Cardiac muscle cell (in vitro differentiated cells and primary cell): Measurements from ENCODE around the gene INTS4. TPM values are rescaled to one million over a fixed set of nuclear protein-coding genes. Genes with fewer than 3 reads are reported as not detected.
"Not testable (repeated sequence)": the region's sequence is repeated elsewhere in the genome, so short reads cannot be mapped to it uniquely, and the experiment has no call there.

Source experiments
- DNase-seq, 2 donors: peaks; one replicate each; pipeline versions ENCODE4 v3.0.0 to v3.0.0-alpha.2; 2010 to 2017; ENCODE audit warnings: low read depth in 1 of 2, low spot score in 1 of 2
- H3K27ac ChIP-seq: fragments of 200-600 bp; sonication (generic); 2 replicates; pipeline ENCODE4 v1.5.1; 2016
- H3K27me3 ChIP-seq: fragments of 200-600 bp; sonication (generic); 2 replicates; pipeline ENCODE4 v1.6.0; 2016; ENCODE audit warnings: control low read depth
- H3K36me3 ChIP-seq: fragments of 200-600 bp; sonication (generic); 2 replicates; pipeline ENCODE4 v1.5.1; 2016; ENCODE audit warnings: control low read depth
- H3K4me1 ChIP-seq: fragments of 200-600 bp; sonication (generic); 2 replicates; pipeline ENCODE4 v1.8.1; 2017; ENCODE audit warnings: low read depth, mild to moderate bottlenecking, mixed run types
- H3K4me3 ChIP-seq: fragments of 200-600 bp; sonication (generic); 2 replicates; pipeline ENCODE4 v1.5.1; 2016; ENCODE audit warnings: mild to moderate bottlenecking
- H3K9me3 ChIP-seq: fragments of 200-600 bp; sonication (generic); 2 replicates; pipeline ENCODE4 v1.5.1; 2017; ENCODE audit warnings: low read depth, mild to moderate bottlenecking, control low read depth
- CTCF ChIP-seq: IDR thresholded peaks from 2 replicates; pipeline ENCODE4 v1.5.1; 2012; ENCODE audit warnings: low read depth, mild to moderate bottlenecking, low read length
- polyA plus RNA-seq: library from polyadenylated mRNA; unstranded; fragments of >200 nt; fragmentation: Nextera tagmentation; extraction: Ambion mirVana; gene quantifications from 2 replicates; pipeline ENCODE4 v1.2.1, GENCODE V29; 2016
- total RNA-seq: library from RNA; depleted of rRNA; stranded (reverse); fragments of >200 nt; gene quantifications from 2 replicates; pipeline ENCODE4 v1.2.3, GENCODE V29; 2016

The INTS4 gene
- total and polyA plus RNA-seq, 2 experiments from 2014 or later: 29.4 to 30.5 TPM

DNA sequence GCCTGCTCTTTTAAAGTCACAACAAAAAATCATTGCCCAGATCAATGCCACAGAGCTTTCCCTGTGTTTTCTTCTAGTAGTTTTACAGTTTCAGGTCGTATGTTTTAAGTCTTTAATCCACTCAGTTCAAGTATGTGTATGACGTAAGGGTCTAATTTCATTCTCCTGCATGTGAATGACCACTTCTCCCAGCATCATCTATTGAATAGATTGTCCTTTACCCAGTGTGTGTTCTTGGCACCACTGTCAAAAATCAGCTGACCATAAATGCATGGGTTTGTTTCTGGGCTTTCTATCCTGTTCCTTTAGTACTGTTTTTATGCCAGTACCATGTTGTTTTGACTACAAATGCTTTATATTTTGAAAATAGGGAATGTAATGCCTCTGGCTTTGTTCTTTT, 28.1 kb downstream of the INTS4 start:
- H3K27me3 ChIP-seq: no peaks in the 10 kb centered on the region
- H3K4me1 ChIP-seq: peaks cover 3% of the 10 kb centered on the region
- TF ChIP-seq CTCF: no peak
- no peak overlapping the region for H3K27ac ChIP-seq
- no peaks in the 10 kb centered on the region for H3K36me3 ChIP-seq
- no peaks in the 10 kb centered on the region for H3K9me3 ChIP-seq
- DNase-seq: no peak
- H3K4me3 ChIP-seq: no peak overlapping the region

DNA sequence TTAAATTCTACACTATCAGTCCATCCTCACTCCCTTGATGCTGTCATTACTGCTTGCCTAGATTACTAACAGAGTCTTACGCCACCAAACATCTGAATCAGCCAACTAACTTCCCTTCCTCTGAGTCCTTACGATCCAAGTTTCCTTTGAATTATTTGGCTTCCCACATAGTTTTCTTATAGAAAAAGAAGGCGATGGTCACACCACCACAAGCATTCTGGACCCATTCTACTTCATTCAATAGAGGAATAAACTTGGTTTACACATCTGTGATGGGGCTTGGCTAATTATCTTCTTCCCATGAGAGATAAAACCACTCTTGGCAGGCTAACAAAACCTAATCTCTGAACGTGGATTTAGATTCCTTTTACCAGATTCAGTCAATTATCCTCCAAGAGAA, 35.0 kb downstream of the INTS4 start:
- Histone ChIP-seq H3K27ac (peak overlapping the region; percentile 93), H3K27me3 (no peaks in the 10 kb centered on the region), H3K36me3 (no peaks in the 10 kb centered on the region), H3K9me3 (no peaks in the 10 kb centered on the region), H3K4me1 (peaks cover 24% of the 10 kb centered on the region), H3K4me3 (no peak overlapping the region)
- no peak for TF ChIP-seq CTCF
- peak in 1 of 2 donors; percentile 72 for DNase-seq

- peak; percentile 36 to 48 for DNase-seq
- not testable (repeated sequence) for H3K27me3 ChIP-seq, H3K36me3 ChIP-seq, H3K9me3 ChIP-seq, H3K4me3 ChIP-seq
- Histone ChIP-seq H3K27ac (peak overlapping the region; percentile 93), H3K4me1 (peaks cover 24% of the 10 kb centered on the region)
These were observed 35.8 kb downstream of the INTS4 start for GRCh38 chr11:77958583-77959177.

- not testable (repeated sequence) for H3K27me3 ChIP-seq, H3K4me3 ChIP-seq, H3K4me1 ChIP-seq, H3K27ac ChIP-seq, H3K9me3 ChIP-seq, H3K36me3 ChIP-seq
- DNase-seq: peak in 1 of 2 donors; percentile 18
These were observed 51.2 kb downstream of the INTS4 start for GRCh38 chr11:77943296-77943695.

GRCh38 chr11:77942465-77942864, 52.0 kb downstream of the INTS4 start:
- H3K27me3 ChIP-seq, H3K4me1 ChIP-seq, H3K27ac ChIP-seq, H3K36me3 ChIP-seq, H3K4me3 ChIP-seq, H3K9me3 ChIP-seq: not testable (repeated sequence)
- peak in 1 of 2 donors; percentile 6 for DNase-seq

GRCh38 chr11:77933596-77933995, 60.9 kb downstream of the INTS4 start:
- not testable (repeated sequence) for H3K27ac ChIP-seq, H3K9me3 ChIP-seq, DNase-seq, H3K4me3 ChIP-seq, H3K27me3 ChIP-seq, H3K4me1 ChIP-seq, H3K36me3 ChIP-seq

DNA sequence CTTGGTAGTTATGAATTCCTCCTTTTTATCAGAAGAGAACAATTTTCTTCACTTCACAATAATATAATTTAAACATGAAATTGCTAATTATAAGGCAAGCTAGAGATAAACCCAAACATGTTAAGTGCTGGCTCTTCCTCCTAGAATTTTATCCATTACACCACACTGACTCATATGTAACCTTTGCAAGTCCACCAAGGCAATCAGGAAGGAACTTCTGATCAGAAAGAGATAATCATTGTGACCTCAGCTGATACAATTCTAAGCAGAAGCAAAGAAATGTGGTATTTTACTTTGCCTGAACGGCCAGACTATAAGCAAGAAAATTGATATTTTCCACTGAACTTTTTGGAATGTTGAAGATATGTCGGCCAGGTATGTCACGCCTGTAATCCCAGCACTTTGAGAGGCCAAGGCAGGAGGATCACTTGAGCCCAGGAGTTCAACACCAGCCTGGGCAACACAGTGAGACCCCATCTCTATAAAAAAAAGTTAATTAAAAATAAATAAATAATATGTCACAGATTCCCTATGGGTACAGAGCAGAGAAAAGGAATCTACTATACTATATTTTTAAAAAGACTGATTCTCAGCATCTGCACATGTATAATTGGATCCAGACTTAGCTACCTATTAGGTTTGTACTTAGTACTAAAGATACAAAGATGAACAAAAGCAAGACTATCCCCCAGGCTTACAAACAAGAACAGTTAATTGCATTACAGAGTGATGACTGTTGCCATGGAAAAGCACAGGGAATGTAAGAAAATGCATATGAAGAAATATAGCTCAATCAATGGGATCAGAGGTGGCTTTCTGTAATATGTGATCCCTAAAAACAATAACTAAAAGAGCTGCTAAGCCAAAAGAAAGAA, 63.9 kb downstream of the INTS4 start:
- not testable (repeated sequence) for H3K27me3 ChIP-seq, H3K4me3 ChIP-seq, H3K4me1 ChIP-seq, H3K9me3 ChIP-seq, H3K36me3 ChIP-seq, H3K27ac ChIP-seq
- DNase-seq: peak in 1 of 2 donors; percentile 16

DNA sequence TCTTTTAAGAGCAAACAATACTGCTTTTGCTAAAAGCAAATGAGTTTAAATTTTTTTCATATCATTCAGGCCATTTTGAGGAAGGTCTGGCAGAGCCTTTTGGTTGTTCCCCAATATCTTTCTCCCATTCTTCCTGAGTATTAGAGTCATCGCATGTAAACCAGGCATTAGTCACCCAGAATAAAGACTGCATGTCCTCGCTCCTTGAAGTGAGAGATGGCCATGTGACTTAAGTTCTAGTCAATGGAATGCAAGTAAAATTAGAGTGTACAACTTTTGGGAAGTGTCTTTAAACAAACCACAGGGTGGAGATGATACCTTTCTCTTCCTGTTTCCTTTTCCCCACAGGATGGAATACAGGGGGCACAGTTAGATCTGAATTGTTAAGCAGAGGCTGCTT, 76.8 kb downstream of the INTS4 start:
- H3K4me3 ChIP-seq, H3K4me1 ChIP-seq, H3K27ac ChIP-seq, DNase-seq, H3K9me3 ChIP-seq, H3K27me3 ChIP-seq, H3K36me3 ChIP-seq: not testable (repeated sequence)

DNA sequence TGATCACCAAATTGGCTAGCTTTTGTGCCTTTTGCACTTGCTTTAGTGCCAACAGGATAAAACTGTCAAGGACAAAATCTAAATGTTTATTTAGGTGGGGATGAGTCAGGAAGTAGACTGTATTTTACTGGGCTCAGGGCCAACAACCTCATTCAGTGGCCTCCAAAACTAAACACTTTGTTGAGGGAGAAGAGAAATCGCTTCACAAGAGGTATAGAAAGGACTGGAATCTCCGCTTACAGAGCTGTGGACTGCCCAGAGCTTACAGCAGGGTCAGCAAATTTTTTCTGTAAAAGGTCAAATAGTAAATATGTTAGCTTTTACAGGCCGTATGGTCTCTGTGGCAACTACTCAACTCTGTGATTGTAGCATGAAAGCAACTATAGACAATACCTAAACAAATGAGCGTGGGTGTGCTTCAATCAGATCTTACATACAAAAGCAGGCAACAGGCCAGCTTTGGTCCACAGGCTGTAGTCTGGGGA, 80.1 kb downstream of the INTS4 start:
- H3K4me3 ChIP-seq, H3K36me3 ChIP-seq, H3K27ac ChIP-seq, H3K4me1 ChIP-seq, H3K27me3 ChIP-seq, H3K9me3 ChIP-seq: not testable (repeated sequence)
- DNase-seq: peak in 1 of 2 donors; percentile 79

- H3K4me1 ChIP-seq, H3K4me3 ChIP-seq, H3K36me3 ChIP-seq, H3K27ac ChIP-seq, H3K9me3 ChIP-seq, H3K27me3 ChIP-seq: not testable (repeated sequence)
- peak in 1 of 2 donors; percentile 12 for DNase-seq
These were observed 80.7 kb downstream of the INTS4 start for GRCh38 chr11:77913608-77914306.

- not testable (repeated sequence) for H3K4me3 ChIP-seq, H3K9me3 ChIP-seq, DNase-seq, H3K36me3 ChIP-seq, H3K4me1 ChIP-seq, H3K27me3 ChIP-seq, H3K27ac ChIP-seq
These were observed 83.6 kb downstream of the INTS4 start for GRCh38 chr11:77910828-77911227.
